ENCODE data around the gene GALNT9.
"Not testable (repeated sequence)": the region's sequence is repeated elsewhere in the genome, so short reads cannot be mapped to it uniquely, and the experiment has no call there.

GALNT9 gene

DNA sequence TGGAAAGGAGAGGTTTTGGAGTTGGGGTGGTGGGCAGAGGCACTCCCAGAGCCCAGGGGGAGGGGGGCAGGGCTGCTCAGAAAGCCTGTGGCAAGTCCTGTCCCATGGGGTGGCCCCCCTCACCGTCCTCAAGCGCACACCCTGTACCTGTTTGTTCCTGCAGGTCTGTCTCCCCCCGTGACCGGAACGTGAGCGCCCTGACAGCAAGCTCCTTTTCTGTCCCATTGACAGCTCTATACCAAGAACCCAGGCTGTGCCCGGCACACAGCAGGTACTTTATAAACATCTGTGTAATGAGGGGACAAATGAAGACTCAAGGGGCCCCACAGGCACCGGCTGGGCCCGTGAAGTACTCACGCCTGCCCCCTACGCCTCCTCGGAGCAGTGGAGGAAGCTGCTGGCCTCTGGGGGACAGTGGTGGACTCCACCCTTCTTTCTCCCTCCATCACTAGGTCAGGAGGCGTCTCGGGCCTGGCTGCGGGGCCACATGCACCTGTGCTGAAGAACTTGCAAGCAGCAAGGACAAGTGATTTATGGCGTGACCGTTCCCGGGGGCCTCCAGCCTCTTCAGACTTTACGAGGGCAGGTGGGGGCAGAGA lies 65.8 kb downstream of the GALNT9 start:
- no peak for DNase-seq

DNA sequence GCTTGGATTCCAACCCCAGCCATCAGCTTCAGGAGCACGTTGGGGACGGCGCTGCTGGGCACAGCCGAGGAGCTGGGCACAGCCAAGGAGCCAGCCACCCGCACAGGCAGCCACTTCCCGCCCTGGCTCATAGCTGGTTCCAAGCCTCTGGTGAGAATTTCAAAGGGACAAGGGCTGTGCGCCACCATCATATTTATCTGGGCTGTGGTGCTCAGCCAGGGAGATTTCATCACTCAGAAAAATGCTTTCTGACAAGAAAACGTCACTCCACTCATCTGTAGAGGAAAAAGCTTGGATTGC lies 66.4 kb downstream of the GALNT9 start:
- DNase-seq: no peak

DNA sequence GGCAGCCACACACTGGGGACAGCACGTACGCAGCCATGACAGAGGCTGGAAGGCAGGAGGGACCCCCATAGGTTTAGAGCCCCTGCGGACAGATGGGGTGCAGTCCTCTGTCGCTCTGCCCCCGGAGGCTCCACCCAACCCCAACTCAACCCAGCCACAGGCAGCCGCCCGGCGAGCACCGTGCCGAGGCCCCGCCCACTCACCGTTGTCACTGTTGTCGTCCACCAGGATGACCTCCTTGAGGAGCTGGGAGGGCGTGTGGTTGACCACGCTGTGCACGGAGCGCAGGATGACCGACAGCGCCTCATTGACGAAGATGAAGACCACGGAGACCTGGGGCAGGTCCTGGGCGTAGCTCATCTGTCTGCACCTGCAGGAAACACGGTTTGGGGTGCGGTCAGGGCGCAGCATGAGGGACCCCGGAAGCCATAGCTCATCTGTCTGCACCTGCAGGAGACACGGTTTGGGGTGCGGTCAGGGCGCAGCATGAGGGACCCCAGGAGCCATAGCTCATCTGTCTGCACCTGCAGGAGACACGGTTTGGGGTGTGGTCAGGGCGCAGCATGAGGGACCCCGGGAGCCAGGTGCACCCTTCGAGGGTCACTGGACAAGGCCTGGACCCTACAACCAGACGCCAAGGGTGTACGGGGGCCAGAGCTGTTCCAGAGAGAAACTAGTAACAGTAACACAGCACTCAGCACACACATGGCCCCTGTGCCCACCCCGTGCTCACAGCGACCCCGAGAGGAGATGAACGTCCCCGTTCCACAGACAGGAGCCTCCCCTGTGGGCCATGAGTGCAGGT lies 66.9 kb downstream of the GALNT9 start:
- no peak for DNase-seq

DNA sequence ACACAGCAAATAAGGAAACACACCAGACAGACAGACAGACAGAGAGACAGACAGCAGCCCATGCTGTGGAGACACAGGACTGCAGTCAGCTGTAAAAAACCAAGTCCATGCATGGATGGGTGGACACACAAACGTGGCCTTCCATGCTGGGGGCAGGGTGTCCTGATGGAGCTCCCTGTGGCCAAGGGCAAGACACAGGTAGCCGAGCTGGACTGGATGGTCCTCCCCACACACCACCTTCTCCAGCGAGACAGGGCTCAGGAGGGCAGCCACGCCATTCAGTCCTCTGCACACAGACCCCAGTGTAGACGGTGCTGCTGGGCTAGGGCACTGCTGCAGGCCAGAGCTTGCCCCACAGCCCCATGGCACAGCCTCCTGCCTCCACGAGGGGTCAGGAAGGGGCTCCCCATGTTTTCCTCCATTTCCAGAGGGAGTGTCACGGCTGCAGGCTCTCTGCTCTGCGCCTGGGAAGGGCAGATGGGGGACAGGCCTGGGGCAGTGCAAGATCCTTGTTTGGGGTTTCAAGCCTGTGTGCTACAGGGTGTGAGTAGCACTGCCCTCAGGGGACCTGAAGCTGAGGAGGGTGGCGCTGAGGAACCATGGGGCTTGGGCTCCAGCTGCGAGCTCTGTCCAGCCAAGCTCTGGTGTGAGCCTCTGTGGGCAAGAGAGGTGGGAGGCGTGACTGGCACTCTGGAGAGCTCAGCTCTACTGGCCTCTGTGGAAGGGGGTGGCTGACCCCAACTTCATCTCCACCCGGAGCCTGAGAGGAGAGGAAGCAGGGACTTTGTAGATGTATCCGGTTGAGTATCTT lies 67.9 kb downstream of the GALNT9 start:
- DNase-seq: no peak

DNA sequence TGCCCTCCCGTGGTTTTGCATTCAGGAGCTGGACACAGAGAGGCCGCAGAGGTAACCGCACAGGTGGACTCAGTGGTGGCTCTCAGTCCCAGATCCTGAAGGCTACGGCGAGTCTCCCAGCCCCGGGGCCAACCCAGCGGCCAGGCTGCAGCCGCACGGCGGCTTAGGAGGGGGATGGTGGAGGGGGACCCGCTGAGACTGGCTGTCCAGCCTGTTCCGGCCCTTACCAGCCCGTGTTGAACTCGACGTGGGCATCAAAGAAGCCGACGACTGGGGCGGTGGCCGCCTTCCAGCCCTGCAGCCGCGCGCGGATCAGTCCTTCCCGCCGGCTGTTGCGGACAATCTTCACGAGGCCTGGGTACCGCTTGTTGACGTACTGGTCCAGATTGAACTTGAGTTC lies 68.7 kb downstream of the GALNT9 start:
- no peak for DNase-seq

DNA sequence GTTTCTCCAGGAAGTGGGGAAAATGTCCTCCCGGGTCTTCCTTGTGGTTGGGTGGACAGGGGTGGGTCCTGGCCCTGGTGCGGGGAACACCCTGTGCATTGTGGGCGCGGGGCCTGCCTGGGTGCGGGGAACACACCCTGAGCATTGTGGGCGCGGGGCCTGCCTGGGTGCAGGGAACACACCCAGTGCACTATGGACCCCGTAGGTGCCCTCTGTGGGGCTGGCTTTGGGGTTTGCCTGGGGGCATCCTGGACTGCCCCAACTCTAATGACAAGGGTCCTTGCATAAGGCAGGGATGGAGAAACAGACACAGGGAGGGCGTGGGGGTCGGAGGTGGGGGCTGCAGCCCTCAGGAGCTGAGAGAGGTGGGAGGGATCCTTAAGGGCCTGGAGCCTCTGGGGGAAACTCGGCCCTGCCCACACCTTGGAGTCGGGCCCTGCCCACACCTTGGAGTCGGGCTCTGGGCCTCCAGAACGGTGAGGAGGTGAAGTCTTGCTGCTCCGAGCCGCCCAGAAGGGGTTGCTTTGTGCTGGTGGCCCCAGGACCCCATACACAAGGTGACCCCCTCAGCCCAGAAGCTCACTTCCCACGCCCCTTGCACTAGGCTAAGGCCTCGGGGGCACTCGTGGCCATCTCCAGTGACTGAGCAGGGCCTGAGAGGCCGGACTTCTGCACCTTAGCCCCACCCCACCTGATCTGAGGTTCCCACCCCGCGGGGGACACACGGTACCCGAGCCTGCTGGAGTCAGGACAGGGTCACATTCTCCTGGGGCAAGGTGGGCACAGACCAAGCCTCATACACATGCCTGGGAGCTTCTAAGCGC lies 69.3 kb downstream of the GALNT9 start:
- no peak for DNase-seq

DNA sequence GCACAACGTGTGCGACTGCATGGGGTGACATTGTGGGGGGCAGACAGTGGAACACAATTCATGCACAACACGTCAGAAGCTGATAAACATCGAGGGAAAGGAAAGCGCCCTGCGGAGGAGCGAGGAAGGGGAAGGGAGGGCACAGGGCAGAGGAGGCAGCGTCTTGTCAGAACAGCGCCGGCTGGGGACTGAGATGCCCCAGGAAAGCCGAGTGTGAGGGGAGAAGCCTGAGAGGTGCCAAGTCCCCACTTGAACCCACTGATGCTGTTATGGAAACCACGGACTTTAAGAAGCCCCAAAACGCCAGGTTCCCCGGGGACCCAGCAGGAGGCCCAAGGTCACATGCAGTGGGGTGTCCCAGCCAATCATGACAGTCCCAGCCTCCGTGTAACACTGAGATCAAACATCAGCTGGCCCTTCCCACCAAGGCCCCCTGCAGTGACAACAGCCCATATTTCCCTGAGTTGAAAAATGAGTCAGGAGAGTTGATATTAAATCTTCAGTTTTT lies 70.0 kb downstream of the GALNT9 start:
- DNase-seq: no peak

DNA sequence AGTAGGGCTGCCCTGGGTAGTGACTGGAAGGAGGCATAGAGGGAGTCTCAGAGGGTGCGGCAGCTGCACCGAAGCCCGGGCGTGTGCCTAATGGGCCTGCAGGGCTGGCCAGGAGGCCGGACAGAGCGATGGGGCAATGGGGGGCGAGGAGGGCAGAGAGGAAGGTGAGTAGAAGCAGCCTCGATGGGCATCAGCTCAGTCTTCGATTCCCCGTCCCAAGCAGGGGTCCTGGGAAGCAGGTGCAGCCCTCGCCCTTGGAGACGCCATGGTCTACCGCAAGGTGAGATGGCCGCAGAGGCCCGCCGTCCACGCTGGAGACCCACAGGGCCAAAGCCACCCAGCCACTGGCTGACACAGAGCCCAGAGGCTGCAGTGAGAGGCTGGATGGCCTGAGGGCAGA lies 70.8 kb downstream of the GALNT9 start:
- DNase-seq: no peak

DNA sequence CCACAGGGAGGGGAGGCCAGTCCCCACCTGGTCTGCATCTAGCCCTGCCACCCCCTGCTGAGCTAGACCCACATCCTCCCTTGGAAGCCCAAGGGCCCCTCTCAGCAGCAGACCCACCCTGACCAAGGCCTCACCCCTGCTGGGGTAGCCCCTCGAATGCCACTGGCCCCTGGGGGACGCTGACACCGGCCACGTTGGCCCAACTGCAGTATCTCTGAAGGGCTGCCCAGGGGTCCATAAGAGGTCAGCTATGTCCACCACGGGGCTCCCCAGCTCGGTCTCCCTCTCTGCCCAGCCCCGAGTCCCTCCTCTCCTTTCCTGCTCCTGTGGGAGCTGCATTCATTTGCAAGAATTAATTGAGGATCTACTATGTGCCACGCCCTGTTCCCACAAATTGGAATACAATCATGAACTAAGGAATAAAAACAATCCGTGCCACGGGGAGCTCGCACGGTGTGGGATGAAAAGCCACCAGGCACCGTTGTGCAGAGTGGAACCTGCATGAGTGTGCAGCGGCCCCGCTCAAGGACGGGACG lies 71.4 kb downstream of the GALNT9 start:
- DNase-seq: no peak

DNA sequence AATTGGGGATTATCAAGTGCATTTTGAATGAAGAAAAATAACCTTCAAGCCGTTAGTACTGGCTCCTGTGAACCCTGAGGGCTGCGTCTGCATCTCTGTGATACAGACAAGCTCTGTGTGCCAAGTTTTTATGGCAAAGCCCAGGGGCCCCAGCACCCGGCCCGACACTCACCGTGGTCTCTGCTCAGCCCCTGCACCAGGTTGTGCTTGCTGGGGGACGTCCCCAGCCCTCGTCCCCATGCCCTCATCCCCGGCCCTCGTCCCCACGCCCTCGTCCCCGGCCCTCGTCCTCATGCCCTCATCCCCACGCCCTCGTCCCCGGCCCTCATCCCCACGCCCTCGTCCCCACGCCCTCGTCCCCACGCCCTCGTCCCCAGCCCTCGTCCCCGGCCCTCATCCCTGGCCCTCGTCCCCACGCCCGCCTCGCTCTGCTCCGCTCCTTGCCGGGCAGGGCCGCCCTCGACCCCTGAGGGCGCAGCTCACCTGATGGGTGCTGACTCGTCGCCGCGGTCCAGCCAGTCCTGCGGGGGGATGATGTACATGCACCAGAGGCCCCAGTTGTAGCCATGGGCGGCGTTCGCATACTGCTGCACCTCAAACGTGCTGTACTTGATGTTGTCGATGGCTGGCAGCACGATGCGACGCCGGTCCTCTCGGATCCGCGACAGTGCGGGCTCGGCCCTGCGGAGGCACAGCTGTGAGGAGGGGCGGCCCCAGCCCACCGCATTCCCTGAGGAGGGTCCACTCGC lies 72.0 kb downstream of the GALNT9 start:
- no peak for DNase-seq

DNA sequence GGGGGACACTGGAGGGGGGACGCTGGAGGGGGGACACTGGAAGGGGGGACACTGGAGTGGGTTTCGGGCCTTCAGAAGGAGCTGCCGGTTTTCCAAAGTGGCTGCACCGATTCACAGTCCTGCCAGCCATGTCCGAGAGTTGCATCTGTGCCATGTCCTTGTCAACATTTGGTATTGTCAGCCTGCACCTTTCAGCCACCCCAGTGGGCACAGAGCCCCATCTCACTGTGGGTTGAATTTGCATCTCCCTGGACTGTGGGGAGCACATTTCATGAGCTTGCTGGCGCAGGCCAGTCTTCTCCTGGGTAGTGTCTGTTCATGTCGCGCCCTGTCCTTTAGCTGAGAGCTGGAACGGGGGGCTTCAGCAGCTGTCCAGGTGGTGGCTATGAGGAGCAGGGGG lies 72.7 kb downstream of the GALNT9 start:
- DNase-seq: no peak

DNA sequence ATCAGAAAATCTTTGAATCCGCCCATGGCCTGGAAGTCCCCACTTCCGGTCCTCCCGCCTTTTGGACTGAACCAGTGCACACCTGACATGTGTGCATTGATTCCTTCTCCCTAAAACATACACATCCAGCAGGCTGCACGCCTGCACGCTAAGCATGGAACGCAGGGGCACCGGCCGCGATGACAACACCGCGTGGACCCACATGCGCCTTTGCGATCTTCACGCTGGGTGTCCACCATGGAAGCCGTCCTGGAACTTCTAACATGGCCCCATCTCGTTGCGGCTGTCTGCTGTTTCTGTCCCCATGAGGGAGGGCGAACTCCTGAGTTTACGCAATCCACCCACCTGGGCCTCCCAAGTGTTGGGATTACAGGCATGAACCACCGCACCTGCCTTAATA lies 73.7 kb downstream of the GALNT9 start:
- no peak for DNase-seq

DNA sequence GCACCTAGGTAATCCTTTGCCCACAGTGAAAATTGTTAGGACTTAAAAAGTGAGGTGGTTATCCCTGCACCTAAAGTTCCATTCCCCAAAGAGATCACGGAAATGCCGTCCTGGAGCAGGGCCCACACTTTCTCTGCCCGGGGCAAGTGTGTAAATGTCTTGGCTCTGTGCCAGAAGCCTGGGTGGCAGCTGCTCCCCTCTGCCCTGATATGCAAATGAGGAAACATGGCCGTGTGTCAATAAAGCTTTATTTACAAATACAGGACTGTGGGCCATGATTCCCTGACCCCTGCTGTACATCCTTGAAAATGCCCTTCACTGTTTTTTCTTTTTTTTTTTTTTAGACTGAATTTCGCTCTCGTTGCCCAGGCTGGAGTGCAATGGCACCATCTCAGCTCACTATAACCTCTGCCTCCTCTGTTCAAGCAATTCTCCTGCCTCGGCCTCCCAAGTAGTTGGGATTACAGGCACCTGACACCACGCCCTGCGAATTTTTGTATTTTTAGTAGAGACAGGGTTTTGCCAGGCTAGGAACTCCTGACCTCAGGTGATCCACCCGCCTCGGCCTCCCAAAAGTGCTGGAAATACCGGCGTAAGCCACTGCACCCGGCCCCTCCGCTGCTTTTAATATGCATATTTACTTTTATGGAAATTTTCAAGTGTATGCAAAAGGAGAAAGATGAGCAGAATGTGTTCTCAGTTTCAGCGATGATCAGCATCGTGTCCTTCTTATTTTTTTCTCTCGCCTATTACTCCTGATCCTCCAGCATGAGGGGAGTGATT lies 75.5 kb downstream of the GALNT9 start:
- no peak for DNase-seq

DNA sequence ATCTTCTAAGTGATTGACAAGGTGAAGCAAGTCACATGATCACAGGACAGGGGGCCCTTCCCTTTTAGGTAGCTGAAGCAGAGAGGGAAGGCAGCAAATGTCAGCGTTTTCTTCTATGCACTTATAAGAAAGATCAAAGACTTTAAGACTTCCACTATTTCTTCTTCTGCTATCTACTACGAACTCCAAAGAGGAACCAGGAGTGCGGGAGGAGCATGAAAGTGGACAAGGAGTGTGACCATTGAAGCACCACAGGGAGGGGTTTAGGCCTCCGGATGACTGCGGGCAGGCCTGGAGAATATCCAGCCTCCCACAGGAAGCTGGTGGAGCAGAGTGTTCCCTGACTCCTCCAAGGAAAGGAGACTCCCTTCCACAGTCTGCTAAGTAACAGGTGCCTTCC lies 76.4 kb downstream of the GALNT9 start:
- not testable (repeated sequence) for DNase-seq

DNA sequence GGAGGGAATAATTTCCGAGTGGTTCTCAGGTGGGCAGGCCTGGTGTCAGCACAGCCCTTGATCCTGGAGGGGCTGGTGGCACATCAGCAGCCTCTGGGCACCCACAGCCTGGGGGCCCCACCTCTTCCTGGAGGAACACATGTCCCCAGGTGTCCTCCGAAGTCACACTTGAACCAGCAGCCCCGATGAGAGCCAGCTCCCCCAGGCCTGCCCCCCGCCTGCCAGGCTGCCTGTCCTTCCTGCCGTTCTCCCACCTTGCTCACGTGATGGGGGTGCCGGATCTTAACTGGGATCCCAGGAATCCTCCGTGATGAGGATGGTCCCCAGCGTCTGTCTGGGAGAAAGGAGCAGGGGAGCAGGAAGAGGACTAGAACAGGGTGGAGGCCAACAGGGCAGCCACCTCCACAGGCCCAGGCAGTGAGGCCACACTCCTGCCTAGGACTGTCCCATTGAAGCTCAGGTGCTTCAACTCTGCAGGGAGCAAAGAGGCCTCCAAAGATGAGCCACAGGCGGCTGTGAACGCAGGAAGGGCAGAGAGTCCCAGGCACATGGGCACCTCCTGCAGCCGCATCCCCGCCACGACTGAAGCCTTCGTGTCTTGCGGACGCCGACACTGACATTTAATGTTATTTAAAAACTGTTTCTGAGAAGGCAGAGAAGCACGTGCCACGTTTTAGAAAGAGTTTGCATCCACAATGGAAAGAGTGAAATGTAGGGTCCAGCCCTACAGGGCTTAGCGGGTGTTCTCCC lies 77.5 kb downstream of the GALNT9 start:
- no peak for DNase-seq

DNA sequence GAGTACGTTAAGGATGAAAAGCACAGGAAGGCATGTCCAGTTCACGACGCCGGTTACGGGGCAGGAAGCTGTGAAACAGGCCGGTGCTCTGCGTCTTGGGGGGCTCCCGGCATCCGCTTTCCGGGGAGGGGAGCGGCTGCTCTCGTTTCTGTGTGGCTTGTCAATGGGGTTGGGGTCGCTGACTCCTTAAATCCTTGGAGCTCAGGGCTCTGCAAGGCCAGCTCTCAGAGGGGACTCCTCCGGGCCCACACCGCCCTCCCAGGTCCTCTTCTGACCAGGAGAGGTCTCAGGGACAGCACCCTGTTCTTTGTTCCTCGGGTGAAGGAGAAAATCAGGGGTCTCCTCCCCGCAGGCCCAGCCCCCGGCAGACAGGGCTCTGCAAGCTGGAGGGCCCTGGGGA lies 78.1 kb downstream of the GALNT9 start:
- DNase-seq: no peak

DNA sequence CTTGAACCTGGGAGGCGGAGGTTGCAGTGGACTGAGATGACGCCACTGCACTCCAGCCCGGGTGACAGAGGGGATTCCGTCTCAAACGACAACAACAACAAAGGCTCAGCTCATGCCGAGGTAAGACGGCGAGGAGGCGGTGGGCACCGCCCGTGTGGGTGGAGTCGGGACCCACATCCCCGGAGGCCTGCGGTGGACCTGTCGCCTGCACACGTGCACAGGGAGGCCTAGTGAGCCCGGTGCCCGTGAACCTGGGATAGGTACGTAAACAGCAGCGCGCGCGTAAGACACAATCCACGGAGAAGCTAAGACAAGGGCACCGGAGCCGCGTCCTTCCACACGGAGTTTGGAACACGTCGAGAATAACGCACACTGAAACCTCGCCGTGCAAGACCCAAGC lies 78.7 kb downstream of the GALNT9 start:
- no peak for DNase-seq

DNA sequence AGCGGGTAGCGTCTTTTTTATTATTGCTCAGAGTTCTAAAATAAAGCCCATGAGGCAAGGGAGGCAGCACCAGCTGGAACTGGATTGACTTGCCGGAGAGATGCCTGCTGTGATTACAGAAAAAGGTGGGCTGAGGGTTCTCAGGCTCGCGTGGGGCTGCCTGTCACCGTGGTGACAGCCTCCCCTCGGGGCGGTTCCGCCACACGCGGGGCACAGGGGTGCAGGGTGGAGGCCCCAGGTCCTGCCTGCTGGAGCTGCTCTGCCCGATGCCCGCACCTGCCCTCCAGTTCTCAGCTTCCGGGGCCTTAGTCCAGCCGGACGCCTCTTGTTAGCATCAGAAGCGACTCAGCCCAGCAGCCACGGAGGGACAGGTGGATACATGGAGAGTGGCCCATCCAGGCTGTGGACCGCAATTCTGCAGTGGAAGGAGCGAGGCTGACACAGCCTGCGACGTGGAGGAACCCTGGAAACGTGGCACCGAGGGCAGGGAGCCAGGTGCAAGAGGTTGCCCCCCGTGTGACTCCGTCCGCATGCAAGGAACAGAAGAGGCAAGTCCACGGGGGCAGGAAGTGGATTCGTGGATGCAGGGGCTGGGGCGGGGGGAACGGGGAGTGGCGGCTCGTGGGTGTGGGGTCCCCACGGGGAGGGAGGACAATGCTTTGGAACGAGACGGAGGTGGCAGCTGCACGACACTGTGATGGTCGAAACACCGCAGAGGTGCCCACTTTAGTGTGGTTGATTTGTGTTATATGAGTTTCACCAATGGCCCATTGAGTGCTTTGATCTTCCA lies 79.5 kb downstream of the GALNT9 start:
- DNase-seq: no peak

DNA sequence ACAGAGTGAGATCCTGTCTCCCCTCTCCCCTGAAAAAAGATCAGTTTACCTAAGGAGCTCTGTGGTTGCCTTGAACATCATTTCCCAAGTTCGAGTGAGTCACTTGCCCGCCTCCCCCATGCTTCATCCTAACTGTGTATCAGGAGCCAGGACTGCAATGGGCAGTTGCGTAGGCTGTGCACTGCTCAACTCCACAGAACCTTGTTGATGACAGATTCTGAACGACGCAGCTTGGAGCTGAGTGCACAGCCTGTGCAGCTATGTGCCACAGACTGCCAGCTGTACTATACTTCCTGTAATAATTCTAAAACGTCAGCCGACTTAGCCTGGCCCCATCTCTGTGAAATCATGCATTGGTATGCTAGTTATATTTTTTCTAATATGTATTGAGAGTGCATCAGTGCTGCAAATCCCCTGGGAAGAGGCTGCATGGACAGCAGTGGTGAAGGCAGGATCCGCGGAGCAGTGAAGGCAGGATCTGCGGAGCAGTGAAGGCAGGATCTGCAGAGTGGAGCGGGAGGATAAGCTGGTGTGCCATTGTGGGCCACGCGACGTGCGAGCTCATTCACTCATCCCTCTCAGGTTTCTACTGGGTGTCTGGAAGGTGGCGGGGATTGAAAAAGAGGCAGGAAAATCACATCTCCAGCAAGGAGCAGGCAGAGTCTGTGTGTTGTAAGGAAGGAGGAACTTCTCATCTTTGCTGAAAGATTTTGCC lies 80.8 kb downstream of the GALNT9 start:
- DNase-seq: no peak
